NCI-H1436 treated with DMSO at 0.1 percent for 48 hours (cell line): Measurements from ENCODE around the gene OR1F1.
"Not testable (repeated sequence)": the region's sequence is repeated elsewhere in the genome, so short reads cannot be mapped to it uniquely, and the experiment has no call there.

ENCODE experiments used
- DNase-seq: peaks from one replicate; lab custom pipeline; 2025; lab: John Stamatoyannopoulos, UW

The OR1F1 gene

DNA sequence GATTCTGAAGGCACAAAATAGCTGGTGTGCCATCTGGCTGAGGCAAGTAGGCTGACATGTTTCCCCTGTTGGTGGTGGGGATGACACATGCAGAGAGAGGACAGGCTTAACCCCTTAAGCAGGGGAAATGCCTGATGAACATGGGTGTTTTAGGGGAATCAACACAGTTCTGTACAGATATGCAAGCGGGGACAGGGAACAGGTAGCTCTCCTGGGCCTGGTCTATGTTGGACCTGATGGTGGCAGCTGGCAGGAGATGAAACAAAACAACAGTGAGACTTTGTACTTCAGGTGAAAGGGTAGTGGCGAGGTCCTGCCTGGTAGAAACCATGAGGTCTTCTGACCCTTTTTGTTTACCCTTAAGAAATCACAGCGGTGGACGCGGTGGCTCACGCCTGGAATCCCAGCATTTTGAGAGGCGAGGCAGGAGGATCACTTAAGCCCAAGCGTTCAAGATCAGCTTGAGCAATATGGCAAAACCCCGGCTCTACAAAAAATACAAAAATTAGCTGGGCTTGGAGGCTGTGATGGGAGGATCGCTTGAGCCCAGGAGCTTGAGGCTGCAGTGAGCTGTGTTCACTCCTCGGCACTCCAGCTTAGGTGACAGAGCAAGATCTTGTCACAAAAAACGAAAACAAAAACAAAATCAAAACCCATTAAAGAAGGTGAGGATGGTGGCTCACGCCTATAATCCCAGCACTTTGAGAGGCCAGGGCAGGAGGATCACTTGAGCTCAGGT lies 10.5 kb downstream of the OR1F1 start:
- no peak for DNase-seq

DNA sequence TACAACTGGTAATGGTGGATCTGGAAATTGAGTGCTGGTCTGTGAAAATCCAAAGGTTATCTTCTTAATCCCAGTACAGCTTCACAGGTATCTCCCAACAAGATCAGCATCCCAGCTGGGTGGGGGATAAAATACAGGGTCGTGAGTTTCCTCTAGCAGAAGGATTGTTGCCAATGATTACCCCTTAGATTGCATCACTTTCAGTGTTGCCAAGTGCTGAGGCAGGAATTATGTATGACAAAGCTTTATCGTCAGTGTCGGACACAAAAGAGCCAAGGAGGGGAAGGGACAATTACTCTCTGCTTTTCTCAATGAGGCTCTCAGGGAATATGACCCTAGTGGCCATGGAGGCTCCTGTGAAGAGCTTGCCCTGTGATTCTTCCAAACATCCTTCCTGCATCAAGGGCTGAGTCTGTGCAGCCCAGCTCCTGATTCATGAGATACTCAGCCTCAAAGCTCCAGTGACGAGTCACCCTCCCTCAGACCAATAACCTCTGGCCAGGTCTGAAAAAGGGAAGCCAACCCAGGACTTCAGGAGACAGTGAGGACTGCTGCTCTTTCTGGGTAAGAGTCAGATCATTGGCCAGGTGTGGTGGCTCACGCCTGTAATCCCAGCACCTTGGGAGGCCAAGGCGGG lies 15.0 kb downstream of the OR1F1 start:
- no peak for DNase-seq

DNA sequence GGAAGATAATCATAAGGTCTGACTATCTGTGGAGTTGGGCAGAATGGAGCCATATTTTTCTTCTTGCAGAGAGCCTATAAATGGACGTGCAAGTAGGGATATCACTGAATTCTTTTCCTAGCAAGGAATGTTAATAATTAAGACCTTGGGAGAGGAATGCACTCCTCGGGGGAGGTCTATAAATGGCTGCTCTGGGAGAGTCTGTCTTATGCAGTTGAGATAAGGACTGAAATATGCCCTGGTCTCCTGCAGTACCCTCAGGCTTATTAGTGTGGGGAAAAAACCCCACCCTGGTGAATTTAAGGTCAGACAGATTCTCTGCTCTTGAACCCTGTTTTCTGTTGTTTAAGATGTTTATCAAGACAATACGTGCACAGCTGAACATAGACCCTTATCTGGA lies 17.9 kb downstream of the OR1F1 start:
- not testable (repeated sequence) for DNase-seq

DNA sequence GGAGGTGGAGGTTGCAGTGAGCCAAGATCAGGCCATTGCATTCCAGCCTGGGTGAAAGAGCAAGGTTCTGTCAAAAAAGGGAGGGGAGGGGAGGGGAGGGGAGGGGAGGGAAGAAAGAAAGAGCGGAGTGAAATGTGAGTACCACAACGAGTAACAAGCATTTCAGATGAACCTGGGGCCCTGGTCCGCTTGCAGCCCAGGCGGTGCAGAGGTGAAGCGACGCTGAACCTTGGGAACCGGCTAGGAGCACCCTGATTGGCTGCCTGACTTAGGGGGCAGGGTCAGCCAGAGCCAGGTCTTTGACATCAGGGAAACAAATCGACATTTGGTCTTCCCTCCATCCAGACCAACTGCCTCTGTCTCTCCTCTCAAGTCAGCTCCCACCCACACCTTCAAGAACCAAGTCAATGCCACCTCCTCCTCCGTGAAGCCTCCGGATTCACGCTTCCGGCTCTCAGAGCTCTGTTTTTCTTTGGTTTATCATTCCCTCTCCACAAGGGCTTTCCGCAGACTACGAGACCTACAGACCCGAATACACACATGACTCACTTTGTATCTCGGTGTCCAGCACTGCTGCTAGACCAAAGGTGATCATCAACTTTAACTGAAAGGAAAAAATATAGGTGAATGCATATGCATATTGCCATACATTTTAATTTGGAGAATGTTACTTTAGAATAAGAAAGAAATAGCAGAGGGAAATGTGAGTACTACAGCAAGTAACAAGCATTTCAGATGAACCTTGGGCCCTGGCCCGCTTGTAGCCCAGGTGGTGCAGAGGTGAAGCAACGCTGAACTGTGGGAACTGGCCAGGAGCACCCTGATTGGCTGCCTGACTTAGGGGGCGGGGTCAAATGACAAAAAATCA lies 19.3 kb downstream of the OR1F1 start:
- DNase-seq: no peak

DNA sequence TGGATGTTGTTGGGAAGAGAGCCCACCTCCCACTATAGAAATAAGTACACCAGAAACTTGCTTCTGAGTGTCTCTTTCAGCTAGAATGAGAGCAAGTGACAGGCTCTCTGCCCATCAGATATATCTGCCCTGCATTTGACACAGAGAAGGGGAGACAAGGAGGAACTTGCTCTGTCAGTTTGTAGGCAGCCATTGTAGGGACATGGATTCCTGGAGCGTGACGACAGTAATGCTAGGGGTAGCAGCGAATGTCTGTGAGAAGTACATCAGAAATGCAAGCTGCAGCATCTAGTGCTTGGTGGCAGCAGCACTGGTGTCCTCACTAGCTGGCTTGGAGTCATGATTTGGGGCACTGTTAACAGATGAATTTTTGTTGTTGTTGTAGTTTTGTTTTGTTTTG lies 24.0 kb downstream of the OR1F1 start:
- no peak for DNase-seq

DNA sequence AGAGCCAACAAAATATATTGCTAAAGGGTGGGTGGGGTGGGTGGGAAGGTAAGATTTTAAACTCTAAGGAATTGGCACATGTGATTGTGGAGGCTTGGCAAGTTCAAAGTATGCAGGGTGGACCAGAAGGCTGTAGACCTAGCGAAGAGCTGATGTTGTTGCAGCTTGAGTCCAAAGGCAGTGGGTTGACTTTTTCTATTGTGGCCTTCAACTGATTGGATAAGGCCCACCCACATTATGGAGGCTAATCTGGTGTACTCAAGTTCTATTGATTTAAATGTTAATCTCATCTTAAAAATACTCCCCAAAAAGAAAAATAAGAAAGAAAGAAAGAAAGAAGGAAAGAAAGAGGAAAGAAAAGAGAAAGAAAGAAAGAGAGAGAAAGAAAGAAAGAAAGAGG lies 24.6 kb downstream of the OR1F1 start:
- DNase-seq: no peak

DNA sequence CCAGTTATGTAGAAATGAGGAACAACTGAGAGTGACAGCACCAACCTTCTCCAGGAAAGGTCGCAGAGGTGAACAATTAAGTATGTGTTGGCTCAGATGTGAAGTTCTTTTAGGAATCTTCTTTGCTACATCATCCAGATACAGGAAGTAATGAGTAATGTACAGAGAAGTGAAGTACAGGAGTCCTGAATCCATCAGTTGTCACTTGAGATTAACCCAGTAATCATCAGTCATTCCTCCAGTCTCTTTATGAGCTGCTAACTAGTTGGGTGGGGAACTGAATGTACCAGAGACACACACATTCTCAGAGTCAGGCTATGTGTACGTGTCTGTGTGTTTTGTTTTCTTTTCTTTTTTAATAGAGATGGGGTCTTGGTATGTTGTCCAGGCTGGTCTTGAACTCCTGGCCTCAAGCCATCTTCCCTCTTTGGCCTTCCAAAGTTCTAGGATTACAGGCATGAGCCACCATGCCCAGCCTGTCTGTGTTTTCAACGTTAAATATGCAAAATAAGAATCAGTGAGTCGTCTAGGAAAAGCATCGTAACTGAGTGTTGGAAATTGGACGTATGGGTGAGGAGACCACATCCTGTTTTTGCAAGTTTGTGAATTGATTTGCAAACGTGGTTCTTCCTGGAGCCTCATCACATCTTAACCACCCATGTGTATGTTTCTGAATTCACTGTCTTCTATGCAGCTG lies 27.0 kb downstream of the OR1F1 start:
- DNase-seq: no peak

DNA sequence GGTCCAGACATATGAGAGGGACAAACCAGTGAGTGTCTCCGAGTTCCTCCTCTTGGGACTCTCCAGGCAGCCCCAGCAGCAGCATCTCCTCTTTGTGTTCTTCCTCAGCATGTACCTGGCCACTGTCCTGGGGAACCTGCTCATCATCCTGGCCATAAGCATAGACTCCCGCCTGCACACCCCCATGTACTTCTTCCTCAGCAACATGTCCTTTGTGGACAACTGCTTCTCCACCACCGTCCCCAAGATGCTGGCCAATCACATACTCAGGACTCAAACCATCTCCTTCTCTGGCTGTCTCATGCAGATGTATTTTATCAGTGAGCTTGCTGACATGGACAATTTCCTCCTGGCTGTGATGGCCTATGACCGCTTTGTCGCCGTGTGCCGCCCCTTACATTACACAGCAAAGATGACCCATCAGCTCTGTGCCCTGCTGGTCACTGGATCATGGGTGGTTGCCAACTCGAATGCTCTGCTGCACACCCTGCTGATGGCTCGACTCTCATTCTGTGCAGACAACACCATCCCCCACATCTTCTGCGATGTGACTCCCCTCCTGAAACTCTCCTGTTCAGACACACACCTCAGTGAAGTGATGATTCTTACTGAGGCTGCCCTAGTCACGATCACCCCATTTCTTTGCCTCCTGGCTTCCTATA lies 27.7 kb downstream of the OR1F1 start:
- DNase-seq: no peak

DNA sequence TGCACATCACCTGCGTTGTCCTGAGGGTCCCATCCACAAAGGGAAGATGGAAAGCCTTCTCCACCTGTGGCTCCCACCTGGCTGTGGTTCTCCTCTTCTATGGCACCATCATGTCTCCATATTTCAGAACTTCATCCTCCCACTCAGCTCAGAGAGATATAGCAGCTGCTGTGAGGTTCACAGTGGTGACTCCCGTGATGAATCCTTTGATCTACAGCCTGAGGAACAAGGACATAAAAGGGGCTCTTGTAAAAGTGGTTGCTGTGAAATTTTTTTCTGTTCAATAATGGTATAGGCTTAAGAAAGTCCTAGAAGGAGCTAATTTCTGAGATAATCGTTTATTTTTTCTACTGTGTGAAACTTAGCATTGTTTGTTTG lies 28.2 kb downstream of the OR1F1 start:
- DNase-seq: no peak

DNA sequence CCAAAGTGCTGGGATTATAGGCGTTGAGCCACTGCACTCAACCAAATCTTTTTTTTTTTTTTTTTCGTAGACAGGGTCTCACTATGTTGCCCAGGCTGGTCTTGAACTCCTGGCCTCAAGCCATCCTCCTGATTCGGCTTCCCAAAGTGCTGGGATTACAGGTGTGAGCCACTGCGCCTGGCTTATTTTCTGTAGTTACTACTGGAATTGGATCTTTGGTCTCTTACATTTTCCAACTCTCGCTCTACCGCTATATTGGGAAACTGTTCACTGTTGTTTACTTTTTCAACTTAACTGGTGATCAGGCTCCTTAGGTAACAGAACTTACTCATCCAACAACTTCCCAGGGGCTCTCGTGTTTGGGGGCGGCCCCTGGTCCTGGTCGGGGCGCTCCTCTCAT lies 32.8 kb downstream of the OR1F1 start:
- DNase-seq: no peak

DNA sequence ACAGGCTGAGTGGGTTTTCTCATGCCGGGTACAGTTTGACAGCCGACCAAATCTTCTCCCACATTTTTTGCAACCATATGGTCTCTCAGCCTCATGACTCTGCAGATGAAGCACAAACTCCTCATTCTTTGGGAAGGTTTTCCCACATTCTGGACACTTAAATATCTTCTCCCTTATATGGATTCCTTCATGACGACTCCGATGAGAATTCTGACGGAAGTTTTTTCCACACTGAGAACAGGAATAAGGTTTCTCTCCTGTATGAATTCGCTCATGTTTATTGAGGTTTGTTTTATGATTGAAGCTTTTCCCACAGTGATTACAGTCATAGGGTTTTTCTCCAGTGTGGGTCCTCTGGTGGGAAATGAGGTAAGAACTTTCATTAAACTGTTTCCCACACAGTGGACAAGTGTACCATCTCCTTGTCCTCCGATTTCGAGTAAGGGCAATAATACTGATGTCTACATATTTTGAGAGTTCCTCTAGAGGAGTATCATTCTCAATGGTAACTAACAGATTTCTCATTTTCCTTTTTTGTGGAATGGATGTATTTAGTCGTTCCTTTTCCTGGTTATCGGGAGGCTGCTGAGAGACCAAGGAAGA lies 36.0 kb downstream of the OR1F1 start:
- no peak for DNase-seq

DNA sequence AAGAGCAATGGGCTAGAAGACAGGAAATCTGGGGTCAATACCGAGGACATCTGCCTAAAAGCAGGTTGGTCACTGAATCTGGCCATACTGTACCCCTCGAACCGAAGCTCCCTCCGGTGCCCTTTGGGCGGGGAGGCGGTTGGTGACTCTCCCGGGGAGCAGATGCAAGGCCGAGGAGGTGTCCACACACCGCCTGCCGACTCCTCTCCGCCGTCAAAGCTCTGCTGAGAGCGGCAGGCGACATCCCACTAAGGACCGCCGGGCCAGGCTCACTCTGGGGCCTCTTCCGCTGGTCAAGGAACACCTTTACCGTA lies 46.5 kb downstream of the OR1F1 start:
- DNase-seq: no peak

DNA sequence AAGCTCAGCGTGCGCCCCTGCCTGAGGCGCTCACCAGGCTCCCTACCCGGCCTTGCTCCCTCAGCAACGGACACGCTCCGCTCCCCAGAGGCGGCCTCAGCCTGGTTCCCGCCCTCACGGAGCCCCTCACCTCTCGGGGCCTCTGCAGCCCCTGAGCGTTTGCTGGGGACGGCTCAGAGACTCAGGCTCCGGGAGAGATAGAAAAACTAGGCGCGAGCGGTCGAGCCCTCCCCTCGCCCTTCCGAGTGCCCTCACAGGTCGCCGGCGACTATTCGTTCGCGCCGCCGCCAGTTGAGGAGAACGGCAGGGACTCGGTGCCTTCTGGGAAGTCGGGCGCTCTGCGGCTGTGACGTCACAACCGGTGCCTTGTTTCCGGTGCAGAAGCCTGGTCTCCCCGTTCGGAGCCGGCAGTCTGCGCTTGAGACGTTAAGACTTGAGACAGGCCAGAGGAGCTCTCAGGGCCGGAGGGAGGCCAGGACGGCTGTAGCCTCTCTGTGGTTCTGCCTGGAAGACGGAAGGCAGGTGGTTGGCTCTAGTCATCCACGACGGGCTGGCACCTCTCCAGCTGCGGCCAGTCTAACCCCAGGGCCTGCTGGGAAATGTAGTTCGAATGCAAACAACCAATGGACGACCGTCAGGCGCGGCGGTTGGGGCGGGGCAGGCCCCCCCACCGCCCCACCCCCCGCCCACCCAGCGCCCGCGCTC lies 47.0 kb downstream of the OR1F1 start, which contains the start of gene ZNF200:
Gene ZNF200, minus strand, starts transcription at position 302 of the 705 bp plus-strand sequence. CDS start 1,403 bp downstream, outside the sequence.
- peak; percentile 58 for DNase-seq

DNA sequence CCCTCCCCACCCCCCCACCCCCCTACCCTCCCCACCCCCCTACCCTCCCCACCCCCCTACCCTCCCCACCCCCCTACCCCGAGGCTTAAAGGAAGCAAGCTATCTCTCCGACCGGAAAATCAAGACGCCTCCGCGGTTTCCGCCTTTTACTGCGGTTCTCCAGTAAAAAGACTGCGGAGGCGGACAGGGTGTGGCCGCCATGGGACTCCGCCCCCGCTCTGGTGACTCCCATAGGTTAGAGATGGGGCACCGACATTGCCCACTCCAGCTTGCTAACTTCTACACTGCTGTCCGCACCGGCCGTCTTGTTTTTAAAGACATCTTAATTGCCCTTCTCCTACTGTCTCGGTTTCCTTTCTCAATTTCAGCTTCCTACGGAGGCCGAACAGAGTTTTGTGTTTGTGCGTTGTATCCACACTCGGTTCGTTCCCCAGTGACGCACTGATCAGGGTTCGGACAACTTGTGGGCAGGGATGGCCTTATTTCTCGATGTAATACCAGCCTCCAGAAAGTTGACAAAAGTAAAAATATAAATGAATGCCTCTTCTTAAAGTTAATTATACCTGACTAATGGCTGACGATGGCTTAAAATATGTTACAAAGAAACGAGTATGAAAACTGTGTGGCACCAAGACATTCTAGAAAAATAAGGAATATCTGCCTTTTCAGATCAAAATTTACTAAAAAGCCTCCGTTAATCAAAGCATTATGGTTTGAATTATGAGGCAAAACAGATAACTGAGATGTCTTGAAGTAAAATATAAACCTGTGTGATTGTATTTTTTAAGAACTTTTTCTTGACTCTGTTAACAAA lies 48.1 kb downstream of the OR1F1 start:
- DNase-seq: no peak

DNA sequence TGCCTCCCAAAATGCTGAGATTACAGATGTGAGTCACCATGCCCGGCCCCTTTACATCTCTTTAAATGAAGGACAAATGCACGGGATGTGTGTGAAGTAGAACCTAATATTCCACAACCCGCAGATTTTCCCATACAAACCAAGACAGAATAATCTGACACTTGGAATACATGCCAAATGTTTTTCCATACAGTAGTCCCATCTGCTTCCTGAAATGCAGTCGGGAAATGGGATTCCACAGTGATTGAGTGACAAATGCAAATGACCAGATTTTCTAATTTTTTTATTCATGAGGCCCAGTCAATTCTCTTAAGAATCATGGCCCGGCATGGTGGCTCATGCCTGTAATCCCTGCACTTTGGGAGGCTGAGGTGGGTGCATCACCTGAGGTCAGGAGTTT lies 53.8 kb downstream of the OR1F1 start:
- DNase-seq: no peak

DNA sequence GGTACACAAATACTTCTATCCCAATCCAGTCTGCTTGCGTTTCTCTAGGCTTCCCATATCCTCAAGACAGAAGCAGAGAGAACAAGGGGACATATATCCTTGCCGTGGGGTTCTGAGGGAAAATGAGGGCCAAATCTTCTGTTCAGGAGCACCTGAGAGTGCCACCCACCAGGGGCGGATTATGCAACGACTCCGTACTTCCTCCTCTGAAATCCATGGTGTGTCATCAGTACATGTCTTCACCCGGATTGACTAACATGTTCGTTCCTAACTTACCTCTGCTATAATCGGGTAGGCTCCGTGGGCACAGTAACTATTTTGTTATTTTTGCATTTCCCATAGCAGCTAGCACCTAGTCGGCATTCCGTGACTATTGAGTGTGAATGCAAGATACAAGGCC lies 54.7 kb downstream of the OR1F1 start:
- no peak for DNase-seq

DNA sequence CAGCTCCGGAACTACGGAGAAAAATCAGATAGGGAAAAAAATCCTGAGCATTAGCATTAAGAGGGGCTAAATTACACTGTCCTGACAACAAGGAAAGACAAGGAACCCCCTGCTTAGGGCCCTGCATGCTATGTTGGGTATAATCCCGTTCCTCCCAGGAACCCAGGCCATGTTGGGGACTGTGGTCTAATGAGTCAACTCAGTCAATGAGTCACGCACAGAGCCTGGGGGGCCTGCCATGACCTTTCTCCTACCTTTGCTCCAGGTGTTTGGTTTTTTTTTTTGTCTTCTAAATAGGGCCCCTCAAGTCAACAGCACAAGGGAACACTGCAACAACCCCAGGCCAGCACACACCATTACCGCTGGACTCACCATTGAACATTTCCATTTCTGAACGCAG lies 55.9 kb downstream of the OR1F1 start:
- no peak for DNase-seq

DNA sequence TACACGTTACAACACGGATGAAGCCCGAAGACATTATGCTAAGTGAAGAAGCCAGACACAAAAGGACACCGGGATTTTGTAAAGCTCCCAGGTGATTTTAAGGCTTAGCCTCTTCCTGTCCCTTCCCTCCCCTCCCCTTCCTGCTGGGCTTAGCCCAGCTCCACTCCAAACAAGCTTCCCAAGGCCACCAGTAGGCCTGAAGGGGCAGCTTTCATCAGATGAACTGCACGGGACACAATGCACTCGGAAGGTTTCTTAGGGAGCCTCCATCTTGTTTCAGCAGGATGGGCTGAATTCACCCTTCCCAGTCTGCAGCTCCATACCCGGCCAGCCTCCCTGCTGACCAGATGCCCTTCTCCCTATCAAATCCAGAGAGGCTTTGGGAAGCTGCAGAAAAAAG lies 58.0 kb downstream of the OR1F1 start:
- DNase-seq: no peak

DNA sequence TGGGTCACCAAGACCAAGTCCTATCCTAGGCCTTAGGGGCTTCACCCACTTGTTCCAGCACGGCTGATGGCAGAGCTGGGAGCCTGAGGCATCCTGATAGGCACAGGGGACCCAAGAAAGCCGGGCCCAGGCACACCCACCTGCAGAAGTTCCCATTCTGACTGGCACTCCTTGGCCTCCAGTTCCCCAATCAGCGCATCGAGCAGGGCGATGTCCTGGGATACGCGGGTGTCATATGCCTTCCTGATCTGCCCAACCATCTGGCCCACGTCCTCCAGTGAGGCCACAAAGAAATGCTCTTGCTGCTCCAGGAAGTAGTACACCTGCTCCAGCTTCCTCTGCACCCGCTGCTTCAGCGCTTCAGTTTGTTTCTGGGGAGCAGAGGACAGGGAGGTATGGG lies 58.9 kb downstream of the OR1F1 start:
- DNase-seq: no peak

DNA sequence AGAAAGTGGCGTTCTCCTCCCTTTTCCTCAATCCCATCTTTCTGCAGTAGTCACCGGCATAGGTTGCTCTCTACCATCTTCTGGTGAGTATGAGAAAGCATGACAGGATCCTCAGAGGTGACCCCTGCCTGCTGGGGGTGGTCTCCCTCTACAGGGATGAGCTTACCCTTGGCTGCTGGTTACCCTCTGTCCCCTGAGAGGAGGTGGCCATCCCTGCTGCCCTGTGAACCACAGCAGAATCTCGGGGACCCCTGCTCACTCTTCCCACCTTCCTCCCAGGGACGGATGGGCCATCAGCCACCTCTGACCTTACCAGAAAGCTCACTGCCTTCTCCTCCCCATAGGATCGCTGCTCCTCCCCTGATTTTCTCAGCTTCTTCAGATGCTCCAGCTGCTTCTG lies 60.6 kb downstream of the OR1F1 start:
- no peak for DNase-seq
